Endothelial cell of umbilical vein (primary cell): Measurements from ENCODE around the gene PLD1. TPM values are rescaled to one million over a fixed set of nuclear protein-coding genes. Genes with fewer than 3 reads are reported as not detected.
"Not testable (repeated sequence)": the region's sequence is repeated elsewhere in the genome, so short reads cannot be mapped to it uniquely, and the experiment has no call there.

Source experiments
- BruUV-seq: library from RNA; stranded (reverse); fragments of 400-500 nt; replicated peaks from 2 replicates; lab custom pipeline; 2021; lab: Mats Ljungman, UMichigan
- CTCF ChIA-PET: fragments of 300-600, 350-600 bp; sonication (Branson Sonifier 250); formaldehyde crosslinking; loops from one replicate; lab custom pipeline; 2021; ENCODE audit warnings: antibody characterized with exemption, inconsistent platforms; lab: Charles Lee
- POLR2A ChIA-PET: fragments of 300-600, 350-600 bp; sonication (Branson Sonifier 250); formaldehyde crosslinking; loops from one replicate; lab custom pipeline; 2021; ENCODE audit warnings: antibody characterized with exemption, inconsistent platforms; lab: Charles Lee
- DNase-seq: peaks from one replicate; pipeline ENCODE4 v3.0.0-alpha.2; 2011; ENCODE audit warnings: low read depth, low spot score
- FAIRE-seq: peaks from 2 replicates; lab custom pipeline; 2011; peaks lifted over from hg19 to GRCh38; lab: Jason Lieb, UNC
- H2AFZ ChIP-seq: 2 replicates; pipeline ENCODE4 v1.6.0; 2012; ENCODE audit warnings: low read depth, low read length, control low read depth, inconsistent platforms
- H3K27ac ChIP-seq: 2 replicates; pipeline ENCODE4 v1.5.1; 2011; ENCODE audit warnings: low read depth, mild to moderate bottlenecking, control low read depth, low read length, moderate library complexity; ENCODE audit not compliant: insufficient read depth
- H3K27me3 ChIP-seq, 2 experiments: 2 replicates each; pipeline versions ENCODE4 v1.6.0 to v1.6.1; 2011; ENCODE audit warnings: low read length in 2 of 2, mixed read lengths in 1 of 2; ENCODE audit not compliant: control insufficient read depth in 2 of 2, insufficient read depth in 2 of 2
- H3K36me3 ChIP-seq, 2 experiments: 2 replicates in 1 of 2; 3 replicates in 1 of 2; pipeline ENCODE4 v1.5.1; 2011; ENCODE audit warnings: low read length in 2 of 2, mild to moderate bottlenecking in 1 of 2, moderate library complexity in 1 of 2; ENCODE audit not compliant: control insufficient read depth in 2 of 2, insufficient read depth in 2 of 2; ENCODE audit errors: extremely low read depth in 1 of 2
- H3K4me1 ChIP-seq: 3 replicates; pipeline ENCODE4 v1.5.1; 2011; ENCODE audit warnings: mild to moderate bottlenecking, low read length; ENCODE audit not compliant: control insufficient read depth, insufficient read depth; ENCODE audit errors: extremely low read depth
- H3K4me2 ChIP-seq: 2 replicates; pipeline ENCODE4 v1.6.1; 2011; ENCODE audit warnings: low read length, control low read depth, mixed read lengths; ENCODE audit not compliant: insufficient read depth
- H3K4me3 ChIP-seq, 3 experiments: fragments of 200-600 bp in 1 of 3; sonication (generic), shearing (Covaris generic) in 1 of 3; replicated peaks in 1 of 3; 2 replicates each; pipeline ENCODE4 v1.5.1; 2011 to 2016; ENCODE audit warnings: control low read depth in 3 of 3, low read length in 3 of 3, mild to moderate bottlenecking in 2 of 3, inconsistent platforms in 1 of 3, low read depth in 1 of 3, moderate library complexity in 1 of 3; ENCODE audit not compliant: insufficient read depth in 1 of 3
- H3K79me2 ChIP-seq: 2 replicates; pipeline ENCODE4 v1.6.0; 2012; ENCODE audit warnings: low read length, inconsistent platforms; ENCODE audit not compliant: control insufficient read depth, insufficient read depth
- H3K9ac ChIP-seq: replicated peaks from 2 replicates; pipeline ENCODE3; 2011; ENCODE audit warnings: low read length, control low read depth; ENCODE audit not compliant: insufficient read depth; ENCODE audit errors: extremely low read depth
- H3K9me1 ChIP-seq: replicated peaks from 3 replicates; pipeline ENCODE4 v1.6.0; 2011; ENCODE audit warnings: mild to moderate bottlenecking, low read length; ENCODE audit not compliant: control insufficient read depth, insufficient read depth; ENCODE audit errors: extremely low read depth
- H3K9me3 ChIP-seq: replicated peaks from 2 replicates; pipeline ENCODE4 v1.5.1; 2012; ENCODE audit warnings: low read length, inconsistent platforms; ENCODE audit not compliant: control insufficient read depth, insufficient read depth
- H4K20me1 ChIP-seq: replicated peaks from 2 replicates; pipeline ENCODE3; 2011; ENCODE audit warnings: mild to moderate bottlenecking, low read length; ENCODE audit not compliant: control insufficient read depth, insufficient read depth; ENCODE audit errors: extremely low read depth
- GATA2 ChIP-seq: IDR thresholded peaks from 2 replicates; pipeline ENCODE4 v1.7.0; 2011; ENCODE audit warnings: low read depth, mild to moderate bottlenecking, moderate library complexity, mixed read lengths, low read length; ENCODE audit not compliant: insufficient read length, insufficient read depth
- POLR2A ChIP-seq: IDR thresholded peaks from 2 replicates; pipeline ENCODE4 v1.6.1; 2012; ENCODE audit warnings: low read depth, mild to moderate bottlenecking, control low read depth, low read length
- POLR2AphosphoS5 ChIP-seq: IDR thresholded peaks from 2 replicates; pipeline ENCODE4 v1.6.1; 2012; ENCODE audit warnings: low read depth, mild to moderate bottlenecking, control low read depth, low read length, moderate library complexity; ENCODE audit not compliant: insufficient read depth
- dilution Hi-C: fragments of 300-500 bp; cut with MboI; formaldehyde crosslinking; loops from one replicate; pipeline ENCODE4 v1.15.0; 2019; ENCODE audit warnings: low sequenced_read_pairs; ENCODE audit not compliant: extremely low pct_ligation_motif_present
- intact Hi-C: fragments of 100-400 bp; cut with micrococcal nuclease; formaldehyde crosslinking; loops from one replicate; pipeline ENCODE4 v1.10.0; 2022
- polyA plus RNA-seq, 4 experiments: library from polyadenylated mRNA; depleted of rRNA in 3 of 4; stranded (reverse) in 3 of 4; unstranded in 1 of 4; fragments of >200 nt; gene quantifications; 2 replicates each; pipeline versions ENCODE4 v1.2.1 to v1.2.3, GENCODE V29; 2011 to 2012; ENCODE audit warnings: missing spikeins in 1 of 4
- total RNA-seq: library from RNA; stranded (reverse); gene quantifications from 2 replicates; pipeline ENCODE4 v1.2.3, GENCODE V29; 2021
- TF ChIP-seq, protein P1 (sequence below), 2 donors: IDR thresholded peaks; 1 replicate in 1 of 2; 2 replicates in 1 of 2; pipeline ENCODE4 v1.5.1; 2011; ENCODE audit warnings: low read length in 2 of 2, mild to moderate bottlenecking in 2 of 2, moderate library complexity in 2 of 2, control low read depth in 1 of 2, inconsistent platforms in 1 of 2, low read depth in 1 of 2; ENCODE audit not compliant: insufficient read depth in 1 of 2; ENCODE audit errors: extremely low read depth in 1 of 2

The PLD1 gene
- total and polyA plus RNA-seq, 2 donors (not counting 3 experiments of a cell fraction or from before 2014, with no cell fraction given): 42.0 to 108 TPM

DNA sequence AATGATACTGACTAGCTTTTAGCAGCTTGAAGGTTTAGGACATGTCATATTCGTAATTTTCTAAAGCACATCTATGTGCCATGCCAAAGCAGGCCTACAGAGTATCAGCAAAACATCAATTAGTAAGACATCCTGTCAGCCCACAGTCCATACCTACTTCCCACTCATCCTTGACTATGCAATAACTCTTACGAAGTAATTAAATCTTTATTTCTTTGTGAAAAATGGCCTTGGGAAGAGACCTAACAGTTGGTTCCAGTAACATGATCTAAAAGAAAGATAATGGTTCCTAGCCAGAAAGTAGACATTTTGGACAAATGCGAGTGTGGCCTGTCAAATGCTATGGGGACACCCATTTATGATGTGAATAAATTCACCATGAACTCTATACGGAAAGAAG, 177.5 kb downstream of the PLD1 start:
- Histone ChIP-seq H3K27me3 (no peaks in the 10 kb centered on the region), H2AFZ (no peak overlapping the region), H3K79me2 (no peaks in the 10 kb centered on the region), H3K9me3 (no peaks in the 10 kb centered on the region), H3K4me1 (no peaks in the 10 kb centered on the region), H3K9ac (no peak overlapping the region), H3K27ac (no peak overlapping the region), H3K9me1 (no peaks in the 10 kb centered on the region), H4K20me1 (no peaks in the 10 kb centered on the region), H3K4me2 (no peak overlapping the region), H3K36me3 (no peaks in the 10 kb centered on the region), H3K4me3 (no peak overlapping the region)
- FAIRE-seq: no peak
- ChIA-PET POLR2A (no interaction called here), CTCF (interaction anchor here (1.0 to 1.4 kb wide), 3 partner anchors 13 to 583 kb away, joined by 3 to 5 read pairs (median 3); no protein-coding TSS in a partner anchor)
- intact Hi-C loops: no loop called here
- no peak for DNase-seq
- TF ChIP-seq POLR2A (no peak), GATA2 (no peak), POLR2AphosphoS5 (no peak)
- TF ChIP-seq, protein P1, sequence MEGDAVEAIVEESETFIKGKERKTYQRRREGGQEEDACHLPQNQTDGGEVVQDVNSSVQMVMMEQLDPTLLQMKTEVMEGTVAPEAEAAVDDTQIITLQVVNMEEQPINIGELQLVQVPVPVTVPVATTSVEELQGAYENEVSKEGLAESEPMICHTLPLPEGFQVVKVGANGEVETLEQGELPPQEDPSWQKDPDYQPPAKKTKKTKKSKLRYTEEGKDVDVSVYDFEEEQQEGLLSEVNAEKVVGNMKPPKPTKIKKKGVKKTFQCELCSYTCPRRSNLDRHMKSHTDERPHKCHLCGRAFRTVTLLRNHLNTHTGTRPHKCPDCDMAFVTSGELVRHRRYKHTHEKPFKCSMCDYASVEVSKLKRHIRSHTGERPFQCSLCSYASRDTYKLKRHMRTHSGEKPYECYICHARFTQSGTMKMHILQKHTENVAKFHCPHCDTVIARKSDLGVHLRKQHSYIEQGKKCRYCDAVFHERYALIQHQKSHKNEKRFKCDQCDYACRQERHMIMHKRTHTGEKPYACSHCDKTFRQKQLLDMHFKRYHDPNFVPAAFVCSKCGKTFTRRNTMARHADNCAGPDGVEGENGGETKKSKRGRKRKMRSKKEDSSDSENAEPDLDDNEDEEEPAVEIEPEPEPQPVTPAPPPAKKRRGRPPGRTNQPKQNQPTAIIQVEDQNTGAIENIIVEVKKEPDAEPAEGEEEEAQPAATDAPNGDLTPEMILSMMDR (IDR thresholded peaks at IDR 0.05; ENCODE audit: extremely low read depth in 1 of 2, insufficient read depth in 1 of 2, low read depth in 1 of 2, low read length in 2 of 2): no peak
- BruUV-seq: no TSS peak
- dilution Hi-C loops: no loop called here

DNA sequence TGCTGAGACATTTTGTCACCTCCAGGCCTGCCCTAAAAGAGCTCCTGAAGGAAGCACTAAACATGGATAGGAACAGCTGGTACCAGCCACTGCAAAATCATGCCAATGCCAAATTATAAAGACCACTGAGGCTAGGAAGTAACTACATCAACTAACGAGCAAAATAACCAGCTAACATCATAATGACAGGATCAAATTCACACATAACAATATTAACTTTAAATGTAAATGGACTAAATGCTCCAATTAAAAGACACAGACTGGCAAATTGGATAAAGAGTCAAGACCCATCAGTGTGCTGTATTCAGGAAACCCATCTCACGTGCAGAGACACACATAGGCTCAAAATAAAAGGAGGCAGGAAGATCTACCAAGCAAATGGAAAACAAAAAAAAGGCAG, 183.5 kb downstream of the PLD1 start:
- H3K4me2 ChIP-seq, BruUV-seq, dilution Hi-C loops, H3K27ac ChIP-seq, H3K9me1 ChIP-seq, H3K4me3 ChIP-seq, H3K9me3 ChIP-seq, H4K20me1 ChIP-seq, POLR2A ChIA-PET, FAIRE-seq, H3K4me1 ChIP-seq, DNase-seq, H3K79me2 ChIP-seq, H3K27me3 ChIP-seq, H2AFZ ChIP-seq, CTCF ChIA-PET, H3K9ac ChIP-seq, intact Hi-C loops, H3K36me3 ChIP-seq: not testable (repeated sequence)
